K562 (cell line): ENCODE data around the gene RER1. TPM values are rescaled to one million over a fixed set of nuclear protein-coding genes. Genes with fewer than 3 reads are reported as not detected.
A peak's percentile ranks its signal among the peaks of the same experiment; 100 is the strongest.

Experiments
- ATAC-seq: fragments of 200-7000 bp; cut with Tn5 transposase; 3 replicates; pipeline ENCODE4 v1.9.1; 2020; ENCODE audit warnings: moderate library complexity
- BruUV-seq: library from RNA; stranded (reverse); fragments of 400-500 nt; replicated peaks from 2 replicates; lab custom pipeline; 2021; lab: Mats Ljungman, UMichigan
- CTCF ChIA-PET: fragments of 300-600 bp; formaldehyde crosslinking; extraction: SDS; loops from one replicate; lab custom pipeline; 2021; ENCODE audit warnings: low intra/inter-chr PET ratio; lab: Yijun Ruan, JAX
- POLR2A ChIA-PET: fragments of 300-600, 350-650 bp; sonication (Branson Sonifier 250); formaldehyde crosslinking; extraction: SDS; loops from one replicate; lab custom pipeline; 2021; ENCODE audit warnings: antibody characterized with exemption, inconsistent platforms; lab: Yijun Ruan, JAX
- DNase-seq, 4 experiments: peaks; one replicate each; pipeline versions ENCODE4 v3.0.0 to v3.0.0-alpha.2; 2011 to 2018; ENCODE audit warnings: low spot score in 3 of 4, mixed read lengths in 3 of 4; ENCODE audit errors: extremely low read depth in 1 of 4
- FAIRE-seq: peaks from 2 replicates; lab custom pipeline; 2011; peaks lifted over from hg19 to GRCh38; lab: Jason Lieb, UNC
- H2AFZ ChIP-seq: 2 replicates; pipeline ENCODE4 v1.6.0; 2011; ENCODE audit warnings: low read depth, low read length, control low read depth, inconsistent platforms
- H3K27ac ChIP-seq: fragments of 200-600 bp; 3 replicates; pipeline ENCODE4 v1.8.0; 2011; ENCODE audit warnings: low read depth, mild to moderate bottlenecking, control low read depth, inconsistent platforms, low read length, moderate library complexity, mixed read lengths; ENCODE audit errors: extremely low read depth
- H3K27me3 ChIP-seq, 2 experiments: fragments of 300-600 bp in 1 of 2; 2 replicates in 1 of 2; 3 replicates in 1 of 2; pipeline versions ENCODE4 v1.6.0 to v1.8.0; 2011; ENCODE audit warnings: inconsistent platforms in 2 of 2, low read length in 2 of 2, mild to moderate bottlenecking in 1 of 2, mixed read lengths in 1 of 2, moderate library complexity in 1 of 2; ENCODE audit not compliant: control insufficient read depth in 2 of 2, insufficient read depth in 2 of 2
- H3K36me3 ChIP-seq: fragments of 300-600 bp; 3 replicates; pipeline ENCODE4 v1.8.0; 2011; ENCODE audit warnings: mild to moderate bottlenecking, low read length, inconsistent platforms; ENCODE audit not compliant: control insufficient read depth, insufficient read depth
- H3K4me1 ChIP-seq, 2 experiments: fragments of 200-600 bp in 1 of 2; replicated peaks in 1 of 2; 2 replicates in 1 of 2; 3 replicates in 1 of 2; pipeline versions ENCODE4 v1.5.1 to v1.8.0; 2011; ENCODE audit warnings: inconsistent platforms in 2 of 2, low read length in 2 of 2, mild to moderate bottlenecking in 1 of 2, mixed read lengths in 1 of 2, moderate library complexity in 1 of 2; ENCODE audit not compliant: control insufficient read depth in 2 of 2, insufficient read depth in 2 of 2
- H3K4me2 ChIP-seq: 2 replicates; pipeline ENCODE4 v1.6.1; 2011; ENCODE audit warnings: low read length, control low read depth, inconsistent platforms, mixed read lengths; ENCODE audit not compliant: insufficient read depth
- H3K4me3 ChIP-seq: fragments of 200-600 bp; sonication (generic), shearing (Covaris generic); 2 replicates; pipeline ENCODE4 v1.5.1; 2016; ENCODE audit warnings: control low read depth, inconsistent platforms
- H3K79me2 ChIP-seq: fragments of 200-600 bp; 3 replicates; pipeline ENCODE4 v1.8.0; 2011; ENCODE audit warnings: low read length, inconsistent platforms; ENCODE audit not compliant: control insufficient read depth, insufficient read depth
- H3K9ac ChIP-seq, 2 experiments: 2 replicates each; pipeline versions ENCODE4 v1.6.0 to v1.6.1; 2011; ENCODE audit warnings: low read depth in 2 of 2, low read length in 2 of 2, control low read depth in 1 of 2, inconsistent platforms in 1 of 2, mild to moderate bottlenecking in 1 of 2, mixed read lengths in 1 of 2; ENCODE audit not compliant: insufficient read depth in 1 of 2
- H3K9me1 ChIP-seq: one replicate; pipeline ENCODE4 v1.6.0; 2011; ENCODE audit warnings: inconsistent platforms, mild to moderate bottlenecking, low read length, moderate library complexity; ENCODE audit not compliant: control insufficient read depth, insufficient read depth
- H3K9me3 ChIP-seq: replicated peaks from 2 replicates; pipeline ENCODE4 v1.5.1; 2011; ENCODE audit warnings: low read depth, low read length, inconsistent platforms; ENCODE audit not compliant: control insufficient read depth, insufficient read depth
- H4K20me1 ChIP-seq: replicated peaks from 2 replicates; pipeline ENCODE4 v1.6.1; 2011; ENCODE audit warnings: low read length, inconsistent platforms, mixed read lengths; ENCODE audit not compliant: control insufficient read depth, insufficient read depth
- ATF3 ChIP-seq, 2 experiments: fragments of 450-650 bp in 1 of 2; sonication (generic) in 1 of 2; formaldehyde crosslinking in 1 of 2; IDR thresholded peaks in 1 of 2; conservative IDR thresholded peaks in 1 of 2; 2 replicates each; pipeline versions ENCODE4 v1.6.1 to v1.8.1; 2016 to 2023; ENCODE audit warnings: mild to moderate bottlenecking in 2 of 2, moderate library complexity in 2 of 2, inconsistent platforms in 1 of 2, missing genetic modification reagents in 1 of 2
- ZNF77 ChIP-seq: fragments of 250-450 bp; sonication (Bioruptor Pico); IDR thresholded peaks from 2 replicates; pipeline ENCODE4 v1.5.0; 2020
- WGBS: fragments of 100-300 bp; shearing (Covaris generic); methylation state at CpG from one replicate; pipeline ENCODE4 v1.1.6; 2016; ENCODE audit warnings: low coverage, mixed read lengths; ENCODE audit not compliant: insufficient coverage; ENCODE audit errors: missing lambda C conversion rate; 5-methylcytosine and 5-hydroxymethylcytosine counted together
- in situ Hi-C: fragments of 300-500 bp; cut with MboI; formaldehyde crosslinking; loops from 4 replicates; pipeline ENCODE4 v1.15.0; 2018; ENCODE audit warnings: inconsistent platforms, mixed read lengths
- intact Hi-C: fragments of 100-400 bp; cut with micrococcal nuclease; formaldehyde crosslinking; loops from 2 replicates; pipeline ENCODE4 v1.14.2; 2022
- polyA plus RNA-seq, 8 experiments: library from polyadenylated mRNA; depleted of rRNA in 4 of 8; stranded (reverse) in 5 of 8; unstranded in 3 of 8; fragments of >200 nt; fragmentation: Nextera tagmentation in 2 of 8; fragmentation: Illumina TruSeq in 1 of 8; extraction: Ambion mirVana in 2 of 8; extraction: Trizol in 1 of 8; gene quantifications; 2 replicates each; pipeline versions ENCODE4 v1.2.1 to v1.2.3, GENCODE V29; 2011 to 2014; ENCODE audit warnings: inconsistent platforms in 1 of 8, missing spikeins in 1 of 8
- total RNA-seq, 7 experiments: library from RNA; depleted of rRNA in 6 of 7; stranded (reverse); fragments of >200 nt in 6 of 7; fragmentation: Illumina TruSeq in 2 of 7; extraction: Trizol in 2 of 7; gene quantifications; 2 replicates each; pipeline versions ENCODE4 v1.2.1 to v1.2.3, GENCODE V29; 2011 to 2021; ENCODE audit warnings: low replicate concordance in 1 of 7

Gene RER1
- total and polyA plus RNA-seq, 9 of the 15 experiments (the other 6 are each of a cell fraction or from before 2014, with no cell fraction given) = 19.6 to 354 (median 183) TPM

- no peak overlapping the region for H3K27ac ChIP-seq
- TF ChIP-seq ATF3 (IDR thresholded peaks at IDR 0.05) (peak; percentile 22; the same call in 1 of the 2 replicates), ATF3 (CRISPR knock-in tag; conservative IDR thresholded peaks at IDR 0.05) (no peak), ZNF77 (CRISPR knock-in tag) (no peak)
- TF ChIP-seq, all 486 proteins: peak for 1
- H3K27me3 ChIP-seq = peaks cover 0 to 5% of the 10 kb centered on the region in 2 experiments; a peak in 1 of 5 replicates
- no peak overlapping the region for H3K4me3 ChIP-seq
- intact Hi-C loops (no loop called here), in situ Hi-C loops (no loop called here)
- H3K4me1 ChIP-seq = peaks cover 16 to 40% of the 10 kb centered on the region in 2 experiments
- FAIRE-seq (no peak), DNase-seq (no peak), ATAC-seq (no peak)
- peaks cover 7% of the 10 kb centered on the region; the same call in 1 of the 2 replicates for H4K20me1 ChIP-seq
- 91% methylated on average over 32 of the region's 32 CpGs for WGBS
- no peak overlapping the region for H3K4me2 ChIP-seq
- POLR2A ChIA-PET = interaction anchor here (0.6 to 0.7 kb wide), 3 partner anchors 53 to 215 kb away, joined by 3 to 5 read pairs (median 4); no protein-coding TSS in a partner anchor
- peaks cover 33% of the 10 kb centered on the region for H3K79me2 ChIP-seq
- peaks cover 4% of the 10 kb centered on the region for H3K9me1 ChIP-seq
- no peak overlapping the region for H2AFZ ChIP-seq
- H3K9ac ChIP-seq = no peak overlapping the region; a peak in 1 of 4 replicates
- H3K36me3 ChIP-seq = peaks cover 15% of the 10 kb centered on the region; the same call in 1 of the 3 replicates
- no TSS peak for BruUV-seq
- H3K9me3 ChIP-seq = no peaks in the 10 kb centered on the region
- CTCF ChIA-PET = no interaction called here
These were observed 3.4 kb upstream of the RER1 start for GRCh38 chr1:2388004-2388913.
